ENCODE results near the gene MMP28.

Gene MMP28

DNA sequence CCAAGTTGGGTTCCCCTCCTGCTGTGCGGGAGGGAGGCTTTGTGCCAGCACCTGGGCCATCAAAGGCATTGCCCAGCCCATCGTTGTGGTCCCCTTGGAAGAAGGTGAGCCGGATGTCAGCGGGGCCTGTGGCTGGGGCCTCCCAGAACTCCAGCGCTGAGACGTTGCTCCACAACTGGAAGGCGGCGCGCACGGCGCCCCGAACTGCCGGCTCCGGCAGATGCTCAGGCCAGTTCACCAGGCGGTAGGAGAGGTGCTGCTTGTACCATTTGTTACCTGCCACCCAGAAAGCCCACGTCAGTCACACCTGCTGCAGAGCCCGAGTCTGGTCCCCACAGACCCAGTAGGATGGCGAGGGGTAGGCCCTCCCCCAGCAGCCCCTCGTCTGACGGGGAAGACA is 22.3 kb downstream of the MMP28 start:
- H3K27me3 ChIP-seq = peaks cover 55% of the 10 kb centered on the region
- TF ChIP-seq, protein P1, sequence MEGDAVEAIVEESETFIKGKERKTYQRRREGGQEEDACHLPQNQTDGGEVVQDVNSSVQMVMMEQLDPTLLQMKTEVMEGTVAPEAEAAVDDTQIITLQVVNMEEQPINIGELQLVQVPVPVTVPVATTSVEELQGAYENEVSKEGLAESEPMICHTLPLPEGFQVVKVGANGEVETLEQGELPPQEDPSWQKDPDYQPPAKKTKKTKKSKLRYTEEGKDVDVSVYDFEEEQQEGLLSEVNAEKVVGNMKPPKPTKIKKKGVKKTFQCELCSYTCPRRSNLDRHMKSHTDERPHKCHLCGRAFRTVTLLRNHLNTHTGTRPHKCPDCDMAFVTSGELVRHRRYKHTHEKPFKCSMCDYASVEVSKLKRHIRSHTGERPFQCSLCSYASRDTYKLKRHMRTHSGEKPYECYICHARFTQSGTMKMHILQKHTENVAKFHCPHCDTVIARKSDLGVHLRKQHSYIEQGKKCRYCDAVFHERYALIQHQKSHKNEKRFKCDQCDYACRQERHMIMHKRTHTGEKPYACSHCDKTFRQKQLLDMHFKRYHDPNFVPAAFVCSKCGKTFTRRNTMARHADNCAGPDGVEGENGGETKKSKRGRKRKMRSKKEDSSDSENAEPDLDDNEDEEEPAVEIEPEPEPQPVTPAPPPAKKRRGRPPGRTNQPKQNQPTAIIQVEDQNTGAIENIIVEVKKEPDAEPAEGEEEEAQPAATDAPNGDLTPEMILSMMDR (IDR thresholded peaks at IDR 0.05) = no peak
- no peaks in the 10 kb centered on the region for H3K9me3 ChIP-seq
- H3K4me1 ChIP-seq (ENCODE audit: control insufficient read depth in 1 of 2, insufficient read depth in 1 of 2, low read depth in 1 of 2, low read length in 1 of 2) = no peaks in the 10 kb centered on the region
- no peak overlapping the region for H3K4me3 ChIP-seq (ENCODE audit: low read depth in 1 of 2, low read length in 1 of 2)
- H3K27ac ChIP-seq = no peak overlapping the region
- no peaks in the 10 kb centered on the region for H3K36me3 ChIP-seq

DNA sequence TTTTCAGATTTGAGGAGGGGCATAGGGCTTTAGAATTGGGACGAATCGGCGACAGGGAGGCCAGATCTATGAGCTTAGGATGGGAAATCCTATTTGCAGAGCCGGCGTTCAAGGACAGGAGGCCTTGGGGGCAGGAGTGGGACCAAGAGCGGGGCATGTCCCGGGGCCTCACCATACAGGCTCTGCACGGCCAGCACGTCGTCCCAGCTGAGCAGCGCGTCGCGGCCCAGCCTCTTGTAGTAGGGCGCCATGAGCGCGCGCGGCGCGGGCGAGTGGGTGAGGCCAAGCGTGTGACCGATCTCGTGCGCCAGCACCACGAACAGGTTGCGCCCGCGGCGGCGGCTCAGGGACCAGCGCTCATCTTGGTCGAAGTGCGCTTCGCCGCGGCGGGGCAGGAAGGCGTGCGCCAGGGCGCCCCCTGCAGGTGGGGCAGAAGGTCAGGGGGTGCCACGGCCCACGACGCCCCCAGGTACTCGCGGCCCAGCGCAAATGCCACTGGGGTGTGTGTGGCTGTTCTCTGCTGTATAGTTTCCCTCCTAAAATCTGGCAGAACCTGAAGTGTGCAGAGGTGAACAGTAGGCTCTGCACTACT is 25.4 kb downstream of the MMP28 start:
- Histone ChIP-seq H3K9me3 (no peaks in the 10 kb centered on the region), H3K36me3 (no peaks in the 10 kb centered on the region), H3K4me3 (ENCODE audit: low read depth in 1 of 2, low read length in 1 of 2) (no peak overlapping the region), H3K4me1 (ENCODE audit: control insufficient read depth in 1 of 2, insufficient read depth in 1 of 2, low read depth in 1 of 2, low read length in 1 of 2) (no peaks in the 10 kb centered on the region), H3K27me3 (peaks cover 49% of the 10 kb centered on the region), H3K27ac (no peak overlapping the region)
- TF ChIP-seq, protein P1 (IDR thresholded peaks at IDR 0.05) = no peak

DNA sequence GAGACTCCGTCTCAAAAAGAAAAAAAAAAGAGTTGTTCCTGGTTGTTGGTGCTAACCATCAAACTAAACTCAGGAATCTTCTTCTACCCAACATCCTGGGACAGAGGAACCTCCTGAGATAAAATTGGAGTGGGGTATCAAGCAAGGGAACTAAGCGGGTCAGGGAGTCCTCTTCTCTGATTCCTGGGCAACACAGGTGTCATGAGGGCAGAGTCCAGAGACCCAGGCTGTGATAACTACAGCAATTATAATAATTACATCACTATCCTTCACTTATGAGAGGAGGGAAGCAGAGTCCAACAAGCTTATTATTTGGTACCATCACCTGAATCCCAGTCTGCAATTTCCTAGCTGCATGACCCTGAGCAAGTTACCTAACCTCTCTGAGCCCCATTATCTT is 26.6 kb downstream of the MMP28 start:
- peaks cover 8 to 10% of the 10 kb centered on the region in 2 experiments for H3K4me1 ChIP-seq (ENCODE audit: control insufficient read depth in 1 of 2, insufficient read depth in 1 of 2, low read depth in 1 of 2, low read length in 1 of 2)
- no peak overlapping the region for H3K27ac ChIP-seq
- TF ChIP-seq, protein P1 (IDR thresholded peaks at IDR 0.05) = no peak
- H3K9me3 ChIP-seq = no peaks in the 10 kb centered on the region
- H3K27me3 ChIP-seq = peaks cover 51% of the 10 kb centered on the region
- no peak overlapping the region for H3K4me3 ChIP-seq (ENCODE audit: low read depth in 1 of 2, low read length in 1 of 2)
- H3K36me3 ChIP-seq = no peaks in the 10 kb centered on the region

DNA sequence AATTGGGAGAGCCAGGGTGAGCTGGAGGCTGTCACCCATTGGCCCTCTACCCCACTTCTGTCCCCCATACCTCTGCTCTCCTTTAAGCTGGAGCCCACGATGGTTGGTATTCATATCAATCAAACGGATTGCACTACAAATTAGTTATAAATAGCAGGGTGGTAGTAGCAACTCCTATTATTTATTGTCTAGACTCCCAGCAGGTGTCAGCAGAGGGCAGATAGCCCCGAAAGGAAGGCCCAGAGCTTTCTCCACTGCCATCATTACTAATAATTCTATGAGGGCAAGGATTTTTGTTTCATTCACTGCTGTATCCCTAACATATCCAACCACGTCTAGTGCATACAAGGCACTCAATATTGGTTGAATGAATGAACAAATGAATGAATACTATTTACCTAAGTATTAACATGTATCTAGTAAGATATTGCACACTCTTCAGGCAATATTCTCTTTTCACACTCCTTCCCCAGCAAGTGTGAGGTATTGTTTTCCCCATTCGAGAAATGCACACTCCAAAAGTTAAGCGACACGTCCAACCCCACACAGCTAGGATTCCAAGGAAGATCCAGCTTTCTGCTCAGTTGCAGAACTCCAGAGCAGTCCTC is 28.4 kb downstream of the MMP28 start:
- Histone ChIP-seq H3K4me1 (ENCODE audit: control insufficient read depth in 1 of 2, insufficient read depth in 1 of 2, low read depth in 1 of 2, low read length in 1 of 2) (peaks cover 8 to 10% of the 10 kb centered on the region in 2 experiments), H3K4me3 (ENCODE audit: low read depth in 1 of 2, low read length in 1 of 2) (no peak overlapping the region), H3K9me3 (no peaks in the 10 kb centered on the region), H3K36me3 (no peaks in the 10 kb centered on the region), H3K27ac (no peak overlapping the region), H3K27me3 (peaks cover 44% of the 10 kb centered on the region)
- TF ChIP-seq, protein P1 (IDR thresholded peaks at IDR 0.05) = no peak

DNA sequence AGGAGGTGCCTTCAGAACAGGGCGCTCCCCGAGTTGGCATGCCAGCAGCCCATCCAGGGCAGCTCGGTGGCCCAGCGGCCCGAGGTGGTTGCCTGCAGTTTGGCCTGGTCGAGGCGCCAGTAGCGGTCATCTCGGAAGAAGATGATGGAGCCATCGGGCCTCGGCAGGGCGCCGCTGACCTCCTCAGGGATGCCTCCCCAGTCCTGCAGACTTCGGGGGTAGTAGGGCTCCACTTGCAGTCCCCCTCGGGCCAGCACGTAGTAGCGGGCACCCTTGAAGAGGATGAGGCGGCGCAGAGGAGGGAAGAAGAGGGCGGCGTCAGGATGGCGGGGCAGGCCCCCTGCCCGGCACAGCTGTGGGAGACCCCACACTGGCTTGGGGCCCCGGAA is 29.0 kb downstream of the MMP28 start:
- TF ChIP-seq, protein P1 (IDR thresholded peaks at IDR 0.05) = no peak
- Histone ChIP-seq H3K4me3 (ENCODE audit: low read depth in 1 of 2, low read length in 1 of 2) (no peak overlapping the region), H3K27ac (no peak overlapping the region), H3K27me3 (peaks cover 41% of the 10 kb centered on the region), H3K4me1 (ENCODE audit: control insufficient read depth in 1 of 2, insufficient read depth in 1 of 2, low read depth in 1 of 2, low read length in 1 of 2) (peaks cover 8 to 10% of the 10 kb centered on the region in 2 experiments), H3K36me3 (no peaks in the 10 kb centered on the region), H3K9me3 (no peaks in the 10 kb centered on the region)
